Measurements from ENCODE around the gene ETDA.
"Not testable (repeated sequence)": the region's sequence is repeated elsewhere in the genome, so short reads cannot be mapped to it uniquely, and the experiment has no call there.

The ETDA gene

GRCh38 chrX:135252011-135252518 lies at the start of gene ETDA:
Gene ETDA, plus strand, starts transcription at chrX:135252061. Its CDS starts 1,216 bp downstream, at chrX:135253277.
- DNase-seq (ENCODE audit: extremely low read depth in 1 of 2, low read depth in 1 of 2): not testable (repeated sequence)

DNA sequence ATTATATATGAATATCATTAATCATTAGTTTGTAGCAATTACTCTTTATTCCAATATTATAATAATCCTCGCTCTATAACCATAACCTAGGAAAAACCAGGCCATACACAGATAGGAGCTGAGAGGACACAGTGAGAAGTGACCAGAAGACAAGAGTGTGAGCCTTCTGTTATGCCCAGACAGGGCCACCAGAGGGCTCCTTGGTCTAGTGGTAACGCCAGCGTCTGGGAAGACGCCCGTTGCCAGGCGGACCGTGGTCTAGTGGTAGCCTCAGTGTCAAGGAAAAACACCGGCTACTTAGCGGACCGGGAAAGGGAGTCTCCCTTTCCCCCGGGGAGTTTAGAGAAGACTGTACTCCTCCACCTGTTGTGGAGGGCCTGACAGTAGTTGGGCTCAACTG lies 45.4 kb upstream of the ETDA start:
- DNase-seq (ENCODE audit: extremely low read depth in 1 of 2, low read depth in 1 of 2): not testable (repeated sequence)

- DNase-seq (ENCODE audit: extremely low read depth in 1 of 2, low read depth in 1 of 2): no peak
Measured at GRCh38 chrX:135213200-135213844, 38.5 kb upstream of the ETDA start.

DNA sequence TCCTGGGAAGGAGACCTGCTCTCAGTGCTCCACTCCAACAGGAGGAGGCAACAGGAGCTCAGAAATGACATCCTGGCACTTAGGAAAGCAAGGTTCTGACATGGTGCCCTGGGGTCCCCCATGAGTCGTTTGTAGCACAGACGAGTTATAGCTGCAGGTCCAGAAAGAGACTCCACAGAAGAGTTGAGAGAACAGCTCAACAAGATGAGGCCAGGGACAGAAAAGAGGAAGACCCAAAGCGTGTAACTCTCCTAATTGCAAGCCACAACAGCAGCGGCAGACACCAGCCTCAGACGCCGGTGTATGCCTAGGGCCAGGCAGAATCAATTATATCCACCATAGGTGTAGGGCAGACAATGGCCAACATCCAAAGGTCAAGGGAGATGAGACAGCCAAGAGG lies 5.9 kb upstream of the ETDA start:
- not testable (repeated sequence) for DNase-seq (ENCODE audit: extremely low read depth in 1 of 2, low read depth in 1 of 2)

DNA sequence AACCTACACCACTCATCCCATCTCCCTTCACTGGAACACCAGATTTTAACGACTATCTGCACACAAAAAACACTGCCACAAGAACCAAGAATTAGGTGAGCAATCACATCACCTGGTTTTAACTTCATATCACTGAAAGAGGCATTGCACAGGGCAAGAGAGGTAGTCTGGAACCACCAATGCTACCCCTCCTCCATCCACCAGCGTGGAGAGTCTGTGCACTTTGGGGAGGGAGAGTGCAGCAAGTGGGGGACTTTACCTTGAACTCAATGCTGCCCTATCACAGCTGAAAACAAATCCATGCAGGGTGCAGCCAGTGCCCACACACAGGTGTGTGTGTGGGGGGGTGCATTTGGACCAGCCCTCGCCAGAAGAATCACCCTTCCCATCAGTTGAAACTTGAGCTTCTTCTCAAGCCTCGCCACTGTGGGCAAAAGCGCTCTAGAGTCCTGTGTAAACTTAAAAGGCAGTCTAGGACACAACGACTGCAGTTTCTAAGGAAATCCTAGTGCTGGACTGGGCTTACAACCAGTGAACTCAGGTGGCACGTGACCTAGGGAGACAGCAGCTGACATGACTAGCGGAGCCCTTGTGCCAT lies 4.3 kb downstream of the ETDA start:
- DNase-seq (ENCODE audit: extremely low read depth in 1 of 2, low read depth in 1 of 2): not testable (repeated sequence)

GRCh38 chrX:135256923-135257322 lies 5.1 kb downstream of the ETDA start:
- DNase-seq (ENCODE audit: extremely low read depth in 1 of 2, low read depth in 1 of 2): no peak

- DNase-seq (ENCODE audit: extremely low read depth in 1 of 2, low read depth in 1 of 2): no peak
Measured at GRCh38 chrX:135257469-135257868, 5.6 kb downstream of the ETDA start.

DNA sequence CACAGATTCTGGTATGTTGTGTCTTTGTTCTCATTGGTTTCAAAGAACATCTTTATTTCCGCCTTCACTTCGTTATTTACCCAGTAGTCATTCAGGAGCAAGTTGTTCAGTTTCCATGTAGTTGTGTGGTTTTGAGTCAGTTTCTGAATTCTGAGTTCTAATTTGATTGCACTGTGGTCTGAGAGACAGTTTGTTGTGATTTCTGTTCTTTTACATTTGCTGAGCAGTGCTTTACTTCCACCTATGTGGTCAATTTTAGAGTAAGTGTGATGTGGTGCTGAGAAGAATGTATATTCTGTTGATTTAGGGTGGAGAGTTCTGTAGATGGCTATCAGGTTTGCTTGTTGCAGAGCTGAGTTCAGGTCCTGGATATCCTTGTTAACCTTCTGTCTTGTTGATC lies 9.1 kb downstream of the ETDA start:
- not testable (repeated sequence) for DNase-seq (ENCODE audit: extremely low read depth in 1 of 2, low read depth in 1 of 2)

GRCh38 chrX:135263376-135263775 lies 11.5 kb downstream of the ETDA start:
- DNase-seq (ENCODE audit: extremely low read depth in 1 of 2, low read depth in 1 of 2): not testable (repeated sequence)

GRCh38 chrX:135264206-135264605 lies 12.3 kb downstream of the ETDA start:
- DNase-seq (ENCODE audit: extremely low read depth in 1 of 2, low read depth in 1 of 2): no peak

- DNase-seq (ENCODE audit: extremely low read depth in 1 of 2, low read depth in 1 of 2): no peak
Measured at GRCh38 chrX:135273162-135273561, 21.3 kb downstream of the ETDA start.

DNA sequence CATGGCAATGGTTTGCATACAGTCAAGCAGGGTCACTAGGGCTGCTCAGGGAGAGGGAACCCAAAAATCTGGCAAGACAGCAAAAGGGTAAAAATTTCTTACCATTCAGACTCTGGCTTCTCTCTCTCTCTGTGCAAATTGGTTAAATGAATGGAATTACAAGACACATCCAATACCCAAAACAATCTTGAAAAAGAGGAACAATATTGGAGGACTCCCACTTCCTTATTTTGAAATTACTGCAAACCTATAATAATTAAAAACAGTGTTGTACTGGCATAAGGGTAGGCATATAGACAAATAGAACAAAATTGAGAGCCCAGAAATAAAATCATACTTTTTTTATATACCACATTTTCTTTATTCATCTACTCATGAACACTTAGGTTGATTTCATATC lies 24.1 kb downstream of the ETDA start:
- DNase-seq (ENCODE audit: extremely low read depth in 1 of 2, low read depth in 1 of 2): no peak

DNA sequence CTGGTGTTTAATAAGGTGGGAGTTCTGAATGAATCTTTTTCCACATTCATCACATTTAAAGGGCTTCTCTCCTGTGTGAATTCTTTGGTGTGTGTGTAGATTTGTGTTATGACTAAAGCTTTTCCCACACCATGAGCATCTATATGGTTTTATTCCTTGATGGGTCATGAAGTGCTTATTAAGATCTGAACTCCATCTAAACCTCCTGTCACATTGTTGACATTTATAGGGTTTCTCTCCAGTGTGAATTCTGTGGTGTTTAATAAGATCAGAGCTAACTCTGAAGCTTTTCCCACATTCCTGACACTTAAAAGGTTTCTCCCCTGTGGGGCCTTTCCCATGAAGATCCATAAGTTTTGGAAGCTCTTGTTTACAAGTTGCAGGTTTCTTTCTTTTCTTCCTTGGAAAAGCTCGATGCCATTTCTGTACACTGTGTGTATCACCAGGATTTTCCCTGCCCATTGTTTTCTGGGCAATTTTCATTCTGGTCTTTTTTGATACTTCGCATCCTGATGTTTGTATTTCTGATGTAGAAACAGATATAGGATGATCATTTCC lies 35.5 kb downstream of the ETDA start:
- no peak for DNase-seq (ENCODE audit: extremely low read depth in 1 of 2, low read depth in 1 of 2)

GRCh38 chrX:135295238-135295943 lies 43.5 kb downstream of the ETDA start:
- peak; percentile 8 to 22 for DNase-seq (ENCODE audit: extremely low read depth in 1 of 2, low read depth in 1 of 2)

- no peak for DNase-seq (ENCODE audit: extremely low read depth in 1 of 2, low read depth in 1 of 2)
Measured at GRCh38 chrX:135295944-135296305, 44.1 kb downstream of the ETDA start.

- no peak for DNase-seq (ENCODE audit: extremely low read depth in 1 of 2, low read depth in 1 of 2)
Measured at GRCh38 chrX:135302269-135302873, 50.5 kb downstream of the ETDA start.

Measured in activated CD8-positive, alpha-beta memory T cell treated with anti-CD3 and anti-CD28 coated beads for 1 hour (primary cell).